CD14-positive monocyte (primary cell): ENCODE data around the gene TTC7B. TPM values are rescaled to one million over a fixed set of nuclear protein-coding genes. Genes with fewer than 3 reads are reported as not detected.
"Not testable (repeated sequence)": the region's sequence is repeated elsewhere in the genome, so short reads cannot be mapped to it uniquely, and the experiment has no call there.

Source experiments
- DNase-seq, 3 donors: peaks; one replicate each; pipeline ENCODE4 v3.0.0-alpha.2; 2011 to 2022
- H2AFZ ChIP-seq: 2 replicates; pipeline ENCODE4 v1.6.0; 2012; ENCODE audit warnings: mild to moderate bottlenecking, low read depth, low read length, inconsistent platforms; ENCODE audit not compliant: insufficient read depth, poor library complexity, severe bottlenecking
- H3K27ac ChIP-seq, 2 donors: 1 replicate in 1 of 2; 2 replicates in 1 of 2; pipeline ENCODE4 v1.5.1; 2012 to 2013; ENCODE audit warnings: low read length in 2 of 2, control low read depth in 1 of 2, inconsistent platforms in 1 of 2, low read depth in 1 of 2, mild to moderate bottlenecking in 1 of 2
- H3K27me3 ChIP-seq, 2 donors: one replicate each; pipeline versions ENCODE4 v1.6.0 to v1.6.1; 2011 to 2013; ENCODE audit warnings: low read length in 2 of 2; ENCODE audit not compliant: control insufficient read depth in 2 of 2, insufficient read depth in 2 of 2
- H3K36me3 ChIP-seq, 2 donors: replicated peaks in 1 of 2; 1 replicate in 1 of 2; 2 replicates in 1 of 2; pipeline versions ENCODE4 v1.5.1 to v1.6.1; 2012 to 2013; ENCODE audit warnings: low read length in 2 of 2, control low read depth in 1 of 2, inconsistent platforms in 1 of 2, mild to moderate bottlenecking in 1 of 2; ENCODE audit not compliant: insufficient read depth in 2 of 2, control insufficient read depth in 1 of 2
- H3K4me1 ChIP-seq, 2 donors: 1 replicate in 1 of 2; 2 replicates in 1 of 2; pipeline versions ENCODE4 v1.5.1 to v1.6.1; 2012 to 2013; ENCODE audit warnings: low read length in 2 of 2, control low read depth in 1 of 2, inconsistent platforms in 1 of 2, mild to moderate bottlenecking in 1 of 2, moderate library complexity in 1 of 2; ENCODE audit not compliant: insufficient read depth in 2 of 2, control insufficient read depth in 1 of 2
- H3K4me2 ChIP-seq: replicated peaks from 2 replicates; pipeline ENCODE3; 2012; ENCODE audit warnings: low read length, moderate library complexity, mild to moderate bottlenecking; ENCODE audit not compliant: poor library complexity, severe bottlenecking; ENCODE audit errors: extremely low read depth
- H3K4me3 ChIP-seq, 3 experiments: fragments of 200-600 bp in 1 of 3; sonication (generic) in 1 of 3; replicated peaks in 1 of 3; 1 replicate in 2 of 3; 2 replicates in 1 of 3; pipeline ENCODE4 v1.5.1; 2011 to 2013; ENCODE audit warnings: low read length in 3 of 3, mild to moderate bottlenecking in 3 of 3, control low read depth in 2 of 3, low read depth in 2 of 3, inconsistent platforms in 1 of 3, moderate library complexity in 1 of 3
- H3K79me2 ChIP-seq: 2 replicates; pipeline ENCODE4 v1.6.0; 2012; ENCODE audit warnings: mild to moderate bottlenecking, control low read depth, inconsistent platforms, low read length, moderate library complexity; ENCODE audit not compliant: insufficient read depth
- H3K9ac ChIP-seq: 2 replicates; pipeline ENCODE4 v1.6.0; 2017; ENCODE audit warnings: low read length, mild to moderate bottlenecking; ENCODE audit not compliant: insufficient read depth, poor library complexity, severe bottlenecking
- H3K9me3 ChIP-seq, 2 donors: replicated peaks in 1 of 2; 1 replicate in 1 of 2; 2 replicates in 1 of 2; pipeline versions ENCODE4 v1.5.1 to v1.6.1; 2012 to 2013; ENCODE audit warnings: low read length in 2 of 2, control low read depth in 1 of 2; ENCODE audit not compliant: control insufficient read depth in 1 of 2, insufficient read depth in 1 of 2
- H4K20me1 ChIP-seq: 2 replicates; pipeline ENCODE4 v1.6.0; 2012; ENCODE audit warnings: mild to moderate bottlenecking, low read length, control low read depth, moderate library complexity; ENCODE audit not compliant: insufficient read depth
- H3K27ac Mint-ChIP-seq, 7 donors: one replicate each; pipeline ENCODE4 v1.8.0; 2020; ENCODE audit warnings: mild to moderate bottlenecking in 7 of 7, mixed read lengths in 7 of 7, moderate library complexity in 6 of 7, inconsistent platforms in 2 of 7
- H3K27me3 Mint-ChIP-seq, 3 donors: one replicate each; pipeline ENCODE4 v1.8.0; 2021 to 2022; ENCODE audit warnings: low read depth in 3 of 3, mild to moderate bottlenecking in 3 of 3, mixed read lengths in 3 of 3, moderate library complexity in 3 of 3, inconsistent platforms in 1 of 3
- H3K36me3 Mint-ChIP-seq, 2 donors: one replicate each; pipeline ENCODE4 v1.8.0; 2020; ENCODE audit warnings: mixed read lengths in 2 of 2, inconsistent platforms in 1 of 2, mild to moderate bottlenecking in 1 of 2
- H3K4me1 Mint-ChIP-seq: one replicate; pipeline ENCODE4 v1.8.0; 2020; ENCODE audit warnings: mild to moderate bottlenecking, mixed read lengths
- H3K4me3 Mint-ChIP-seq, 2 donors: one replicate each; pipeline ENCODE4 v1.8.0; 2020; ENCODE audit warnings: mild to moderate bottlenecking in 2 of 2, mixed read lengths in 2 of 2, moderate library complexity in 1 of 2
- H3K9me3 Mint-ChIP-seq, 7 donors: one replicate each; pipeline ENCODE4 v1.8.0; 2020 to 2022; ENCODE audit warnings: mixed read lengths in 7 of 7, mild to moderate bottlenecking in 6 of 7, moderate library complexity in 6 of 7, inconsistent platforms in 2 of 7
- CTCF ChIP-seq: fragments of 200-600 bp; IDR thresholded peaks from one replicate; pipeline ENCODE4 v1.8.0; 2022; ENCODE audit warnings: antibody characterized with exemption, mild to moderate bottlenecking
- WGBS: methylation state at CpG from one replicate; pipeline ENCODE4 v1.1.5; 2013; ENCODE audit warnings: missing lambda C conversion rate; ENCODE audit not compliant: insufficient coverage; 5-methylcytosine and 5-hydroxymethylcytosine counted together
- intact Hi-C, 2 donors: fragments of 100-400 bp; cut with micrococcal nuclease; formaldehyde crosslinking; loops; one replicate each; pipeline versions ENCODE4 v1.15.0 to v1.15.1; 2023
- polyA plus RNA-seq, 3 donors: library from polyadenylated mRNA; depleted of rRNA in 1 of 3; unstranded in 2 of 3; stranded (reverse) in 1 of 3; fragments of 300-500 nt in 2 of 3; fragments of >200 nt in 1 of 3; fragmentation: Illumina TruSeq in 2 of 3; gene quantifications; 1 replicate in 2 of 3; 2 replicates in 1 of 3; pipeline ENCODE4 v1.2.3, GENCODE V29; 2012 to 2021

Gene TTC7B
- polyA plus RNA-seq, 3 donors: 0.87 to 2.6 (median 1.2) TPM

- Histone ChIP-seq H3K4me3 (no peak overlapping the region), H3K9me3 (no peaks in the 10 kb centered on the region), H2AFZ (no peak overlapping the region), H3K36me3 (no peaks in the 10 kb centered on the region), H3K9ac (no peak overlapping the region), H3K4me2 (no peak overlapping the region), H3K27me3 (no peaks in the 10 kb centered on the region), H3K27ac (no peak overlapping the region), H4K20me1 (no peaks in the 10 kb centered on the region), H3K4me1 (peaks cover 0 to 3% of the 10 kb centered on the region in 2 donors), H3K79me2 (no peaks in the 10 kb centered on the region)
- H3K36me3 Mint-ChIP-seq: peaks cover 0 to 3% of the 10 kb centered on the region in 2 donors
- peak overlapping the region in 1 of 7 donors; percentile 14 for H3K27ac Mint-ChIP-seq
- intact Hi-C loops: no loop called here
- H3K27me3 Mint-ChIP-seq: peaks cover 0 to 5% (median 3%) of the 10 kb centered on the region in 3 donors
- peaks cover 0 to 4% (median 0%) of the 10 kb centered on the region in 7 donors for H3K9me3 Mint-ChIP-seq
- WGBS: 100% methylated on average over 1 of the region's 3 CpGs
- H3K4me3 Mint-ChIP-seq: no peak overlapping the region
- DNase-seq: no peak
- peaks cover 6% of the 10 kb centered on the region for H3K4me1 Mint-ChIP-seq
- no peak for TF ChIP-seq CTCF
Observed at GRCh38 chr14:90844321-90844720, 28.1 kb upstream of the TTC7B start.

GRCh38 chr14:90842726-90843125 lies 26.5 kb upstream of the TTC7B start:
- no peaks in the 10 kb centered on the region for H3K36me3 ChIP-seq
- H3K4me3 ChIP-seq: no peak overlapping the region
- H3K9me3 ChIP-seq: no peaks in the 10 kb centered on the region
- no peak overlapping the region for H3K4me2 ChIP-seq
- DNase-seq: peak in 1 of 3 donors; percentile 10
- intact Hi-C loops: no loop called here
- Mint-ChIP-seq H3K9me3 (peaks cover 0 to 4% (median 0%) of the 10 kb centered on the region in 7 donors), H3K27me3 (peaks cover 2 to 6% (median 3%) of the 10 kb centered on the region in 3 donors), H3K4me1 (peaks cover 11% of the 10 kb centered on the region), H3K27ac (no peak overlapping the region), H3K4me3 (no peak overlapping the region), H3K36me3 (peaks cover 0 to 2% of the 10 kb centered on the region in 2 donors)
- H3K79me2 ChIP-seq: no peaks in the 10 kb centered on the region
- H3K27ac ChIP-seq: no peak overlapping the region
- H3K27me3 ChIP-seq: no peaks in the 10 kb centered on the region
- peaks cover 0 to 8% of the 10 kb centered on the region in 2 donors for H3K4me1 ChIP-seq
- H3K9ac ChIP-seq: no peak overlapping the region
- H2AFZ ChIP-seq: no peak overlapping the region
- WGBS: 34% methylated on average over 4 of the region's 6 CpGs
- H4K20me1 ChIP-seq: no peaks in the 10 kb centered on the region
- TF ChIP-seq CTCF: no peak

- H3K27me3 Mint-ChIP-seq, DNase-seq, H3K9me3 ChIP-seq, H3K4me2 ChIP-seq, H3K36me3 ChIP-seq, H3K4me3 Mint-ChIP-seq, H3K9ac ChIP-seq, H3K4me3 ChIP-seq, H4K20me1 ChIP-seq, H3K27me3 ChIP-seq, H3K36me3 Mint-ChIP-seq, H3K9me3 Mint-ChIP-seq, H2AFZ ChIP-seq, H3K79me2 ChIP-seq, H3K27ac Mint-ChIP-seq, intact Hi-C loops, H3K27ac ChIP-seq: not testable (repeated sequence)
- peaks cover 21% of the 10 kb centered on the region for H3K4me1 Mint-ChIP-seq
- WGBS: 90% methylated on average over 1 of the region's 4 CpGs
- H3K4me1 ChIP-seq: peaks cover 10 to 20% of the 10 kb centered on the region in 2 donors
Observed at GRCh38 chr14:90840667-90841066, 24.4 kb upstream of the TTC7B start.
